DOHH2 (cell line): ENCODE data around the gene TMEM225.

Experiments used
- H3F3A ChIP-seq: fragments of 200-600 bp; sonication (generic), shearing (Covaris generic); 2 replicates; pipeline ENCODE4 v1.6.0; 2016; ENCODE audit warnings: antibody characterized with exemption, mild to moderate bottlenecking; ENCODE audit not compliant: control insufficient read depth, insufficient read depth
- H3K27ac ChIP-seq: fragments of 200-600 bp; sonication (generic); 2 replicates; pipeline ENCODE4 v1.5.1; 2014; ENCODE audit warnings: low read depth, mild to moderate bottlenecking, low read length, moderate library complexity
- H3K27me3 ChIP-seq: fragments of 200-600 bp; sonication (generic); 2 replicates; pipeline ENCODE4 v1.6.1; 2014; ENCODE audit warnings: mild to moderate bottlenecking, low read length, mixed read lengths; ENCODE audit not compliant: control insufficient read depth
- H3K36me3 ChIP-seq: fragments of 200-600 bp; sonication (generic); 2 replicates; pipeline ENCODE4 v1.6.1; 2014; ENCODE audit warnings: mild to moderate bottlenecking, low read length, moderate library complexity, mixed read lengths; ENCODE audit not compliant: control insufficient read depth
- H3K4me1 ChIP-seq: fragments of 200-600 bp; sonication (generic); 2 replicates; pipeline ENCODE4 v1.6.1; 2014; ENCODE audit warnings: mild to moderate bottlenecking, low read length, mixed read lengths; ENCODE audit not compliant: control insufficient read depth
- H3K4me2 ChIP-seq: fragments of 200-600 bp; sonication (generic); 2 replicates; pipeline ENCODE4 v1.6.0; 2014; ENCODE audit warnings: mild to moderate bottlenecking, low read length, moderate library complexity
- H3K4me3 ChIP-seq: fragments of 200-600 bp; sonication (generic); 2 replicates; pipeline ENCODE4 v1.5.1; 2014; ENCODE audit warnings: mild to moderate bottlenecking, low read length, mixed read lengths
- H3K79me2 ChIP-seq: fragments of 200-600 bp; sonication (generic); 2 replicates; pipeline ENCODE4 v1.6.1; 2014; ENCODE audit warnings: mild to moderate bottlenecking, low read length, mixed read lengths; ENCODE audit not compliant: control insufficient read depth
- H3K9me2 ChIP-seq: fragments of 200-600 bp; sonication (generic); replicated peaks from 2 replicates; pipeline ENCODE4 v1.6.1; 2014; ENCODE audit warnings: mild to moderate bottlenecking, low read length, mixed read lengths; ENCODE audit not compliant: control insufficient read depth
- H3K9me3 ChIP-seq: fragments of 200-600 bp; sonication (generic); 2 replicates; pipeline ENCODE4 v1.6.1; 2014; ENCODE audit warnings: antibody characterized with exemption, low read length, mixed read lengths; ENCODE audit not compliant: control insufficient read depth, insufficient read depth
- H4K20me1 ChIP-seq: fragments of 200-600 bp; sonication (generic); 2 replicates; pipeline ENCODE4 v1.6.0; 2014; ENCODE audit warnings: low read depth, mild to moderate bottlenecking, antibody characterized with exemption, low read length, moderate library complexity; ENCODE audit not compliant: control insufficient read depth, insufficient read depth
- EZH2phosphoT487 ChIP-seq: fragments of 200-600 bp; sonication (generic); IDR thresholded peaks from 2 replicates; pipeline ENCODE4 v1.6.1; 2017; ENCODE audit warnings: borderline replicate concordance, mild to moderate bottlenecking, antibody characterized with exemption, low read length, moderate library complexity, mixed read lengths
- TF ChIP-seq, protein P1 (sequence below): fragments of 200-600 bp; sonication (generic); IDR thresholded peaks from one replicate; pipeline ENCODE4 v1.5.1; 2014; ENCODE audit warnings: antibody characterized with exemption, mild to moderate bottlenecking, low read depth, low read length; ENCODE audit not compliant: poor library complexity, severe bottlenecking

TMEM225 gene, protein sequence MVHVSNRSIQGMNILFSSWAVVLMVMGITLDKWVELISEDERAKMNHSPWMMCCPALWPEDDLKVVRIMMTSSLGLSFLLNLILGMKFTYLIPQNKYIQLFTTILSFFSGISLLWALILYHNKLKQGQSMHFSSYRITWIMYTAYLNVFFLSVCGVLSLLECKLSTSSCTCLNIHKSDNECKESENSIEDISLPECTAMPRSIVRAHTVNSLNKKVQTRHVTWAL

DNA sequence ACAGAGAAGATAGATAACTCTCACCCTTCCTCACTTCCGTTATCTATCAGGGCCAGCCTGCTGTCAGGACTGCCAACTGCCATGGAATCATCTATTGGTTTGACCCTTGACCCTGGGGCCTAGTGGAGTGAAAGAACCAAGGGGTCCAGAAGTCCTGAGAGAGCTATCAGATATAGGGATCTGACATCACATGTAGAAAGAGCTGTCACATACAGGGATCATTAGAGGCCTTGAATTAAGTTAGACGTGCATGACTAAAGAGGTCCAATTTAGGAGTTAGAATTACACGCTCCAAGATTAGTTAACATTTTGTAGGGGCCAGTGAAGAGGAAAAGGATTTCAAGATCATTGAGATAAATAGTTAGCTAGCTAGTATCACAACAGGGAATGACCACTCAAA, at the start of gene TMEM225:
Gene TMEM225, minus strand, starts transcription at position 101 of the 400 bp plus-strand sequence. CDS start 245 bp downstream, outside the sequence.
- no peak within 1 kb of the TSS for H3K4me3 ChIP-seq
- H3K9me3 ChIP-seq: no peaks in the 10 kb centered on the region
- no peaks in the 10 kb centered on the region for H4K20me1 ChIP-seq
- H3K79me2 ChIP-seq: no peaks in the 10 kb centered on the region
- H3K9me2 ChIP-seq: no peaks in the 10 kb centered on the region
- H3K36me3 ChIP-seq: no peaks in the 10 kb centered on the region
- no peak within 1 kb of the TSS for H3K4me2 ChIP-seq
- no peak within 1 kb of the TSS for H3K27ac ChIP-seq
- no peaks in the 10 kb centered on the region for H3K4me1 ChIP-seq
- H3F3A ChIP-seq: no peaks in the 10 kb centered on the region
- TF ChIP-seq, protein P1, sequence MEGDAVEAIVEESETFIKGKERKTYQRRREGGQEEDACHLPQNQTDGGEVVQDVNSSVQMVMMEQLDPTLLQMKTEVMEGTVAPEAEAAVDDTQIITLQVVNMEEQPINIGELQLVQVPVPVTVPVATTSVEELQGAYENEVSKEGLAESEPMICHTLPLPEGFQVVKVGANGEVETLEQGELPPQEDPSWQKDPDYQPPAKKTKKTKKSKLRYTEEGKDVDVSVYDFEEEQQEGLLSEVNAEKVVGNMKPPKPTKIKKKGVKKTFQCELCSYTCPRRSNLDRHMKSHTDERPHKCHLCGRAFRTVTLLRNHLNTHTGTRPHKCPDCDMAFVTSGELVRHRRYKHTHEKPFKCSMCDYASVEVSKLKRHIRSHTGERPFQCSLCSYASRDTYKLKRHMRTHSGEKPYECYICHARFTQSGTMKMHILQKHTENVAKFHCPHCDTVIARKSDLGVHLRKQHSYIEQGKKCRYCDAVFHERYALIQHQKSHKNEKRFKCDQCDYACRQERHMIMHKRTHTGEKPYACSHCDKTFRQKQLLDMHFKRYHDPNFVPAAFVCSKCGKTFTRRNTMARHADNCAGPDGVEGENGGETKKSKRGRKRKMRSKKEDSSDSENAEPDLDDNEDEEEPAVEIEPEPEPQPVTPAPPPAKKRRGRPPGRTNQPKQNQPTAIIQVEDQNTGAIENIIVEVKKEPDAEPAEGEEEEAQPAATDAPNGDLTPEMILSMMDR: no peak
- TF ChIP-seq EZH2phosphoT487: no peak
- no peaks in the 10 kb centered on the region for H3K27me3 ChIP-seq

DNA sequence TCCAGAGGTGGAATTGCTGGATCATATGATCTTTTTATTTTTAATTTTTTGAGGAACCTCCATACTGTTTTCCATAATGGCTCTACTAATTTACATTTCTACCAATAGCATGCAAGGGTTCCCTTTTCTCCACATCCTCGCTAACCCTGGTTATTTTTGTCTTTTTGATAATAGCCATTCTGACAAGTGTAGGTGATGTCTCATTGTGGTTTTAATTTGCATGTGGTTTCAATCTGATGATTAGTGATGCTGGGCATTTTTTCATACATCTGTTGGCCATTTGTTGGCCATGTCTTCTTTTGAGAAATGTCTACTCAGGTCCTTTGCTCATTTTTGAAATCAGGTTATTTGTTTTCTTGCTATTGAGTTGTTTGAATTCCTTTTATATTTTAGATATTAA, 38.6 kb upstream of the TMEM225 start:
- H3K4me2 ChIP-seq: no peak overlapping the region
- H3K4me3 ChIP-seq: no peak overlapping the region

DNA sequence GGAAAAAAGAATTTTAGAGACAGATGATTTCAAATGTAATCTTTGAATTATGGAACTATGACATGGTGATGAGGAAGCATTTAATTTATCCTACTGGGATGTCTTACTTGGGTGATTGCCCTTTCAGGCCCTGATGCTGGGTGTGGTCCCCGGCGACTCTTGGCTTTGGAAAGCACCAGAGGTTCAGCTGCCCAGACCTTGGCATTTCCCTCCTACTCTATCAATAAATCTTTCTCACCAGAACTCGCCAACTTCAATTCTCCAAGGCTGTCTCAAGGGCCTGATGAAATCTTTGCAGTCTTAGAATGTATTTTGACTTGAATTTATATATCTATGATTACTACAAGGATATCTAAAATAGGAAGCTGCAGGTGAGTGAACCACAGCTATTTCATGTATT, 35.5 kb upstream of the TMEM225 start:
- Histone ChIP-seq H3K79me2 (no peaks in the 10 kb centered on the region), H3K4me3 (no peak overlapping the region), H3K9me3 (no peaks in the 10 kb centered on the region), H3K4me2 (no peak overlapping the region), H3K27ac (no peak overlapping the region), H3F3A (no peaks in the 10 kb centered on the region), H3K27me3 (no peaks in the 10 kb centered on the region), H3K4me1 (peaks cover 8% of the 10 kb centered on the region), H4K20me1 (no peaks in the 10 kb centered on the region), H3K36me3 (no peaks in the 10 kb centered on the region), H3K9me2 (no peaks in the 10 kb centered on the region)
- TF ChIP-seq, protein P1: no peak
- no peak for TF ChIP-seq EZH2phosphoT487

More for the DNA sequence above, 38.6 kb upstream of the TMEM225 start:
- H3K79me2 ChIP-seq: no peaks in the 10 kb centered on the region
- H3K27ac ChIP-seq: no peak overlapping the region
- H3K9me3 ChIP-seq: no peaks in the 10 kb centered on the region
- H3K9me2 ChIP-seq: no peaks in the 10 kb centered on the region
- H3K36me3 ChIP-seq: no peaks in the 10 kb centered on the region
- H3K4me1 ChIP-seq: peaks cover 8% of the 10 kb centered on the region
- no peaks in the 10 kb centered on the region for H4K20me1 ChIP-seq
- H3K27me3 ChIP-seq: no peaks in the 10 kb centered on the region
- no peak for TF ChIP-seq EZH2phosphoT487
- TF ChIP-seq, protein P1: no peak
- H3F3A ChIP-seq: no peaks in the 10 kb centered on the region
